ENCODE results near the gene STRN3.

The STRN3 gene

GRCh38 chr14:30869551-30870155 is 156.5 kb downstream of the STRN3 start:
- DNase-seq = no peak

GRCh38 chr14:30868736-30869135 is 157.4 kb downstream of the STRN3 start:
- DNase-seq = no peak

GRCh38 chr14:30864934-30865333 is 161.2 kb downstream of the STRN3 start:
- DNase-seq = no peak

GRCh38 chr14:30861200-30861599 is 165.0 kb downstream of the STRN3 start:
- no peak for DNase-seq

GRCh38 chr14:30855345-30856037 is 170.7 kb downstream of the STRN3 start:
- DNase-seq = no peak

- no peak for DNase-seq
These were observed 171.7 kb downstream of the STRN3 start for GRCh38 chr14:30854492-30854891.

GRCh38 chr14:30853946-30854345 is 172.2 kb downstream of the STRN3 start:
- DNase-seq = no peak

GRCh38 chr14:30849983-30850382 is 176.2 kb downstream of the STRN3 start:
- DNase-seq = no peak

- DNase-seq = no peak
These were observed 176.8 kb downstream of the STRN3 start for GRCh38 chr14:30849354-30849753.

- DNase-seq = no peak
These were observed 177.5 kb downstream of the STRN3 start for GRCh38 chr14:30848449-30849240.
